Loucy (cell line): ENCODE data around the gene CD86.

Source experiments
- H2AFZ ChIP-seq: fragments of 200-600 bp; sonication (generic); 2 replicates; pipeline ENCODE4 v1.6.0; 2016; ENCODE audit warnings: antibody characterized with exemption, mild to moderate bottlenecking, low read length, moderate library complexity
- H3F3A ChIP-seq: fragments of 200-600 bp; 2 replicates; pipeline ENCODE4 v1.6.0; 2016; ENCODE audit warnings: antibody characterized with exemption, low read depth, mild to moderate bottlenecking
- H3K27me3 ChIP-seq: fragments of 200-600 bp; sonication (generic); 2 replicates; pipeline ENCODE4 v1.6.1; 2014; ENCODE audit warnings: low read length, mild to moderate bottlenecking; ENCODE audit not compliant: insufficient read depth, poor library complexity, severe bottlenecking
- H3K36me3 ChIP-seq: fragments of 200-600 bp; sonication (generic); 2 replicates; pipeline ENCODE4 v1.6.1; 2016; ENCODE audit warnings: low read length; ENCODE audit not compliant: insufficient read depth
- H3K4me1 ChIP-seq: fragments of 200-600 bp; sonication (generic); 2 replicates; pipeline ENCODE4 v1.5.1; 2014; ENCODE audit warnings: low read length, mild to moderate bottlenecking; ENCODE audit not compliant: insufficient read depth, poor library complexity, severe bottlenecking
- H3K4me2 ChIP-seq: fragments of 200-600 bp; sonication (generic); 2 replicates; pipeline ENCODE4 v1.6.0; 2014; ENCODE audit warnings: antibody characterized with exemption, low read length, low read depth, mild to moderate bottlenecking; ENCODE audit not compliant: poor library complexity, severe bottlenecking
- H3K4me3 ChIP-seq: fragments of 200-600 bp; sonication (generic); 2 replicates; pipeline ENCODE4 v1.5.1; 2014; ENCODE audit warnings: low read length, mild to moderate bottlenecking, mixed read lengths; ENCODE audit not compliant: poor library complexity, severe bottlenecking
- H3K79me2 ChIP-seq: fragments of 200-600 bp; sonication (generic); 2 replicates; pipeline ENCODE4 v1.6.1; 2014; ENCODE audit warnings: low read length; ENCODE audit not compliant: insufficient read depth
- H3K9ac ChIP-seq: fragments of 200-600 bp; sonication (generic); 2 replicates; pipeline ENCODE4 v1.6.0; 2014; ENCODE audit warnings: mild to moderate bottlenecking, low read depth, low read length, moderate library complexity; ENCODE audit not compliant: poor library complexity, severe bottlenecking
- H3K9me2 ChIP-seq: fragments of 200-600 bp; sonication (generic); replicated peaks from 2 replicates; pipeline ENCODE4 v1.6.1; 2016; ENCODE audit warnings: low read depth, low read length, mixed read lengths
- H3K9me3 ChIP-seq: fragments of 200-600 bp; sonication (generic); 2 replicates; pipeline ENCODE4 v1.6.1; 2014; ENCODE audit warnings: mild to moderate bottlenecking, antibody characterized with exemption, low read length, low read depth; ENCODE audit not compliant: insufficient read depth
- H4K20me1 ChIP-seq: fragments of 200-600 bp; sonication (generic); 2 replicates; pipeline ENCODE4 v1.6.0; 2014; ENCODE audit warnings: antibody characterized with exemption, low read length, mild to moderate bottlenecking; ENCODE audit not compliant: insufficient read depth, poor library complexity, severe bottlenecking
- EZH2phosphoT487 ChIP-seq: fragments of 200-600 bp; IDR thresholded peaks from 2 replicates; pipeline ENCODE4 v1.6.1; 2018; ENCODE audit warnings: antibody characterized with exemption, mild to moderate bottlenecking, moderate library complexity, borderline replicate concordance
- TF ChIP-seq, protein P1 (sequence below): fragments of 200-600 bp; sonication (generic); conservative IDR thresholded peaks from 2 replicates; pipeline ENCODE4 v1.5.1; 2014; ENCODE audit warnings: mild to moderate bottlenecking, antibody characterized with exemption, low read length

The CD86 gene

DNA sequence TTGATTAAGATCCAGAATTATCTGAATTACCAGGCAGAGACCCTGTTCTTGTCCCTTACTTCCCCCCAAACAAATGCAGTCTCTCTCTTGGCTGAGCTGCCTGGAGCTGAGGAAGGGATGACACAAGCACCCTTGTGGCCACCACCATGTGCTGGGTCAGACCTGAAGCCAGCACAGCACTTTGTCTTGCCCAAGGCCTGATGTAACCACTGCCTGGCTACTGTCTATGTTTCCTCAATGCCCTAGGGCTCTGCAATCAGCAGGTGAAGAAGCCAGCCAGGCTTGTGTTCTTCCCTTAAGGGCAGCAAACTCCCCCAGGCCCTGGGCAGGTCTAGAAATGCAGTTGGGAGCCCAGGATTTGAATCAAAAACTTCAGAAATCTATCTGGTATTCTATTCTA is 112.5 kb downstream of the CD86 start:
- Histone ChIP-seq H2AFZ (no peak overlapping the region), H3K36me3 (no peaks in the 10 kb centered on the region), H4K20me1 (no peaks in the 10 kb centered on the region), H3K4me3 (no peak overlapping the region), H3K9me3 (0 out of 2 replicates have a peak, but pooled peaks cover 5% of the 10 kb centered on the region), H3K4me1 (no peaks in the 10 kb centered on the region), H3F3A (no peaks in the 10 kb centered on the region), H3K9ac (no peak overlapping the region), H3K9me2 (no peaks in the 10 kb centered on the region), H3K79me2 (no peaks in the 10 kb centered on the region), H3K4me2 (no peak overlapping the region), H3K27me3 (no peaks in the 10 kb centered on the region)
- TF ChIP-seq, protein P1, sequence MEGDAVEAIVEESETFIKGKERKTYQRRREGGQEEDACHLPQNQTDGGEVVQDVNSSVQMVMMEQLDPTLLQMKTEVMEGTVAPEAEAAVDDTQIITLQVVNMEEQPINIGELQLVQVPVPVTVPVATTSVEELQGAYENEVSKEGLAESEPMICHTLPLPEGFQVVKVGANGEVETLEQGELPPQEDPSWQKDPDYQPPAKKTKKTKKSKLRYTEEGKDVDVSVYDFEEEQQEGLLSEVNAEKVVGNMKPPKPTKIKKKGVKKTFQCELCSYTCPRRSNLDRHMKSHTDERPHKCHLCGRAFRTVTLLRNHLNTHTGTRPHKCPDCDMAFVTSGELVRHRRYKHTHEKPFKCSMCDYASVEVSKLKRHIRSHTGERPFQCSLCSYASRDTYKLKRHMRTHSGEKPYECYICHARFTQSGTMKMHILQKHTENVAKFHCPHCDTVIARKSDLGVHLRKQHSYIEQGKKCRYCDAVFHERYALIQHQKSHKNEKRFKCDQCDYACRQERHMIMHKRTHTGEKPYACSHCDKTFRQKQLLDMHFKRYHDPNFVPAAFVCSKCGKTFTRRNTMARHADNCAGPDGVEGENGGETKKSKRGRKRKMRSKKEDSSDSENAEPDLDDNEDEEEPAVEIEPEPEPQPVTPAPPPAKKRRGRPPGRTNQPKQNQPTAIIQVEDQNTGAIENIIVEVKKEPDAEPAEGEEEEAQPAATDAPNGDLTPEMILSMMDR = no peak
- no peak for TF ChIP-seq EZH2phosphoT487

GRCh38 chr3:122168044-122168443 is 112.9 kb downstream of the CD86 start:
- Histone ChIP-seq H3K79me2 (no peaks in the 10 kb centered on the region), H4K20me1 (no peaks in the 10 kb centered on the region), H2AFZ (no peak overlapping the region), H3K9me3 (0 out of 2 replicates have a peak, but pooled peaks cover 6% of the 10 kb centered on the region), H3K9me2 (no peaks in the 10 kb centered on the region), H3K4me1 (no peaks in the 10 kb centered on the region), H3K36me3 (no peaks in the 10 kb centered on the region), H3K27me3 (no peaks in the 10 kb centered on the region), H3K4me2 (no peak overlapping the region), H3F3A (no peaks in the 10 kb centered on the region), H3K9ac (no peak overlapping the region), H3K4me3 (no peak overlapping the region)
- TF ChIP-seq, protein P1 = no peak
- no peak for TF ChIP-seq EZH2phosphoT487

- Histone ChIP-seq H3K27me3 (no peaks in the 10 kb centered on the region), H3K9me3 (0 out of 2 replicates have a peak, but pooled peaks cover 11% of the 10 kb centered on the region), H3F3A (no peaks in the 10 kb centered on the region), H3K4me3 (no peak overlapping the region), H4K20me1 (no peaks in the 10 kb centered on the region), H3K79me2 (no peaks in the 10 kb centered on the region), H3K9me2 (no peaks in the 10 kb centered on the region), H2AFZ (no peak overlapping the region), H3K9ac (no peak overlapping the region), H3K4me1 (no peaks in the 10 kb centered on the region), H3K36me3 (no peaks in the 10 kb centered on the region), H3K4me2 (no peak overlapping the region)
- TF ChIP-seq EZH2phosphoT487 = no peak
Observed at GRCh38 chr3:122169911-122170310, 114.7 kb downstream of the CD86 start.
